GM12865 (cell line): ENCODE data around the gene ASTE1.

Source experiments
- DNase-seq: peaks from one replicate; pipeline ENCODE4 v3.0.0; 2010; ENCODE audit warnings: low read depth
- H3K4me3 ChIP-seq: 2 replicates; pipeline ENCODE4 v1.5.1; 2011; ENCODE audit warnings: mild to moderate bottlenecking, low read depth, low read length, control low read depth
- CTCF ChIP-seq: IDR thresholded peaks from 2 replicates; pipeline ENCODE4 v1.5.1; 2011; ENCODE audit warnings: low read length, control low read depth, low read depth, inconsistent platforms; ENCODE audit not compliant: insufficient read depth; ENCODE audit errors: missing control alignments

Gene ASTE1

GRCh38 chr3:130963878-130964277 lies 62.7 kb downstream of the ASTE1 start:
- DNase-seq: no peak
- H3K4me3 ChIP-seq: no peak overlapping the region
- no peak for TF ChIP-seq CTCF
